K562 (cell line): ENCODE results near the gene TMEM14C. TPM values are rescaled to one million over a fixed set of nuclear protein-coding genes. Genes with fewer than 3 reads are reported as not detected.
A peak's percentile ranks its signal among the peaks of the same experiment; 100 is the strongest.

Experiments
- CBX2 ChIP-seq: fragments of 200-600 bp; sonication (generic); IDR thresholded peaks from one replicate; pipeline ENCODE4 v1.6.1; 2012; ENCODE audit warnings: mild to moderate bottlenecking, low read length, inconsistent platforms; ENCODE audit not compliant: insufficient read depth, poor library complexity, severe bottlenecking
- DMBX1 ChIP-seq: fragments of 250-450 bp; sonication (Bioruptor Pico); IDR thresholded peaks from 2 replicates; pipeline ENCODE4 v1.8.0; 2022; ENCODE audit warnings: inconsistent platforms, mild to moderate bottlenecking, moderate library complexity, borderline replicate concordance
- LARP7 ChIP-seq: fragments of 450-650 bp; IDR thresholded peaks from 2 replicates; pipeline ENCODE4 v1.6.1; 2016
- NCOA4 ChIP-seq: fragments of 450-650 bp; IDR thresholded peaks from 2 replicates; pipeline ENCODE4 v1.6.1; 2018; ENCODE audit warnings: mild to moderate bottlenecking; ENCODE audit not compliant: partially characterized antibody
- NFATC3 ChIP-seq: fragments of 450-650 bp; IDR thresholded peaks from 2 replicates; pipeline ENCODE4 v1.6.1; 2017; ENCODE audit warnings: mild to moderate bottlenecking
- NFRKB ChIP-seq: fragments of 450-650 bp; IDR thresholded peaks from 2 replicates; pipeline ENCODE4 v1.6.1; 2016; ENCODE audit warnings: low read depth
- POLR2AphosphoS5 ChIP-seq: IDR thresholded peaks from 2 replicates; pipeline ENCODE4 v1.6.1; 2011; ENCODE audit warnings: mild to moderate bottlenecking, low read depth, low read length, moderate library complexity; ENCODE audit not compliant: control insufficient read depth, insufficient read depth
- RAD51 ChIP-seq: fragments of 450-650 bp; IDR thresholded peaks from 2 replicates; pipeline ENCODE4 v1.7.1; 2016; ENCODE audit warnings: low read depth, mild to moderate bottlenecking, borderline replicate concordance
- SMC3 ChIP-seq: conservative IDR thresholded peaks from 2 replicates; pipeline ENCODE4 v1.6.1; 2011; ENCODE audit warnings: low read depth, low read length, improper control_type of control experiment; ENCODE audit not compliant: insufficient read depth
- SPI1 ChIP-seq: IDR thresholded peaks from 2 replicates; pipeline ENCODE4 v1.6.1; 2011; ENCODE audit warnings: low read depth, low read length, control low read depth, borderline replicate concordance
- THRAP3 ChIP-seq: fragments of 450-650 bp; IDR thresholded peaks from 2 replicates; pipeline ENCODE4 v1.6.1; 2016; ENCODE audit warnings: mild to moderate bottlenecking, inconsistent platforms, borderline replicate concordance
- ZC3H11A ChIP-seq: IDR thresholded peaks from 2 replicates; pipeline ENCODE4 v1.6.1; 2012; ENCODE audit warnings: low read depth, low read length, improper control_type of control experiment
- ZNF24 ChIP-seq: fragments of 450-650 bp; IDR thresholded peaks from 2 replicates; pipeline ENCODE4 v1.6.1; 2016
- ZNF507 ChIP-seq: conservative IDR thresholded peaks from 2 replicates; pipeline ENCODE4 v1.6.1; 2017; ENCODE audit warnings: missing genetic modification characterization, missing compliant biosample characterization
- ZNF766 ChIP-seq: fragments of 200-800 bp; sonication (Bioruptor generic); conservative IDR thresholded peaks from 2 replicates; pipeline ENCODE4 v1.6.1; 2016; ENCODE audit warnings: missing genetic modification characterization, missing compliant biosample characterization
- polyA plus RNA-seq, 8 experiments: library from polyadenylated mRNA; depleted of rRNA in 4 of 8; stranded (reverse) in 5 of 8; unstranded in 3 of 8; fragments of >200 nt; fragmentation: Nextera tagmentation in 2 of 8; fragmentation: Illumina TruSeq in 1 of 8; extraction: Ambion mirVana in 2 of 8; extraction: Trizol in 1 of 8; gene quantifications; 2 replicates each; pipeline versions ENCODE4 v1.2.1 to v1.2.3, GENCODE V29; 2011 to 2014; ENCODE audit warnings: inconsistent platforms in 1 of 8, missing spikeins in 1 of 8
- total RNA-seq, 7 experiments: library from RNA; depleted of rRNA in 6 of 7; stranded (reverse); fragments of >200 nt in 6 of 7; fragmentation: Illumina TruSeq in 2 of 7; extraction: Trizol in 2 of 7; gene quantifications; 2 replicates each; pipeline versions ENCODE4 v1.2.1 to v1.2.3, GENCODE V29; 2011 to 2021; ENCODE audit warnings: low replicate concordance in 1 of 7
- TF ChIP-seq, protein P1 (sequence below): sonication (generic); formaldehyde crosslinking; IDR thresholded peaks from 2 replicates; pipeline ENCODE4 v1.8.1; 2023; ENCODE audit warnings: missing genetic modification reagents, mild to moderate bottlenecking, borderline replicate concordance
- TF ChIP-seq, protein P2 (sequence below): fragments of 450-650 bp; formaldehyde crosslinking; IDR thresholded peaks from 2 replicates; pipeline ENCODE4 v1.4.0; 2020; ENCODE audit warnings: mild to moderate bottlenecking, moderate library complexity
- TF ChIP-seq, protein P3 (sequence below): sonication (generic); formaldehyde crosslinking; IDR thresholded peaks from 2 replicates; pipeline ENCODE4 v1.8.0; 2022; ENCODE audit warnings: mild to moderate bottlenecking, low read depth, missing genetic modification reagents
- TF ChIP-seq, protein P4 (sequence below): fragments of 250-450 bp; sonication (Bioruptor Pico); IDR thresholded peaks from 2 replicates; pipeline ENCODE4 v1.5.0; 2020; ENCODE audit warnings: mild to moderate bottlenecking

TMEM14C gene
- total and polyA plus RNA-seq, 9 of the 15 experiments (the other 6 are each of a cell fraction or from before 2014, with no cell fraction given) = 151 to 496 (median 263) TPM

DNA sequence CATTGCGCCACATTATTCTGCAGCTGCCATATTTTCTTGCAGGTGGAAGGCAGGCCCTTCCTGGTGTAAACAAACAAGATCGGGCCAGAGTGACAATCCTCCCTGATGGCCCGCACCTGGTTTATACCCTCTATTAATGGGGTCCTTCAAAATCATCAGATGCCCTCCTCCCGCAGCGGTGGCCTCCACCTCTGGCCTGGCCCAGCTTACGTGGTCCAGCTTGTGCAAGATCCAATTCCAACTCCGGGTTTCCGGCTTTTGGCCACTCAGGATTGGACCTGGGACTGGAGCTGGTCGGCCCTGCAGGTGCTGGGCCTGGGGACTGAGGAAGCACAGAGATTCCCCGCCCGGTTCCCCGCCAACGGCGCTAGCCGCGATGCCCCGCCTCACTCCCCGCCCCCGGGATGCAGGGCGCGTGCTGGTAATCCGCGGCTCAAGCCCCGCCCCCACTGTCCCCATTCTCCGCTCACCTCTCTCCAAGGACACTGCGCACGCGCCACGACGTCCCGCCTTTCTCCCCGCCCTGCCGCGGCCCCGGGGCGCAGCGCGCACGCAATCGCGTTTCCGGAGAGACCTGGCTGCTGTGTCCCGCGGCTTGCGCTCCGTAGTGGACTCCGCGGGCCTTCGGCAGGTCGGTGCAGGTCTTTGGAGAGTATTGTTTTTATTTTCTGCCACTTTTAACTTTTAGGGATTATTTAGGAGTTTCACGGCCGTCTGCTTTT is 24.5 kb downstream of the TMEM14C start, which contains the start of gene TMEM14B (continued):
- TF ChIP-seq, protein P1, sequence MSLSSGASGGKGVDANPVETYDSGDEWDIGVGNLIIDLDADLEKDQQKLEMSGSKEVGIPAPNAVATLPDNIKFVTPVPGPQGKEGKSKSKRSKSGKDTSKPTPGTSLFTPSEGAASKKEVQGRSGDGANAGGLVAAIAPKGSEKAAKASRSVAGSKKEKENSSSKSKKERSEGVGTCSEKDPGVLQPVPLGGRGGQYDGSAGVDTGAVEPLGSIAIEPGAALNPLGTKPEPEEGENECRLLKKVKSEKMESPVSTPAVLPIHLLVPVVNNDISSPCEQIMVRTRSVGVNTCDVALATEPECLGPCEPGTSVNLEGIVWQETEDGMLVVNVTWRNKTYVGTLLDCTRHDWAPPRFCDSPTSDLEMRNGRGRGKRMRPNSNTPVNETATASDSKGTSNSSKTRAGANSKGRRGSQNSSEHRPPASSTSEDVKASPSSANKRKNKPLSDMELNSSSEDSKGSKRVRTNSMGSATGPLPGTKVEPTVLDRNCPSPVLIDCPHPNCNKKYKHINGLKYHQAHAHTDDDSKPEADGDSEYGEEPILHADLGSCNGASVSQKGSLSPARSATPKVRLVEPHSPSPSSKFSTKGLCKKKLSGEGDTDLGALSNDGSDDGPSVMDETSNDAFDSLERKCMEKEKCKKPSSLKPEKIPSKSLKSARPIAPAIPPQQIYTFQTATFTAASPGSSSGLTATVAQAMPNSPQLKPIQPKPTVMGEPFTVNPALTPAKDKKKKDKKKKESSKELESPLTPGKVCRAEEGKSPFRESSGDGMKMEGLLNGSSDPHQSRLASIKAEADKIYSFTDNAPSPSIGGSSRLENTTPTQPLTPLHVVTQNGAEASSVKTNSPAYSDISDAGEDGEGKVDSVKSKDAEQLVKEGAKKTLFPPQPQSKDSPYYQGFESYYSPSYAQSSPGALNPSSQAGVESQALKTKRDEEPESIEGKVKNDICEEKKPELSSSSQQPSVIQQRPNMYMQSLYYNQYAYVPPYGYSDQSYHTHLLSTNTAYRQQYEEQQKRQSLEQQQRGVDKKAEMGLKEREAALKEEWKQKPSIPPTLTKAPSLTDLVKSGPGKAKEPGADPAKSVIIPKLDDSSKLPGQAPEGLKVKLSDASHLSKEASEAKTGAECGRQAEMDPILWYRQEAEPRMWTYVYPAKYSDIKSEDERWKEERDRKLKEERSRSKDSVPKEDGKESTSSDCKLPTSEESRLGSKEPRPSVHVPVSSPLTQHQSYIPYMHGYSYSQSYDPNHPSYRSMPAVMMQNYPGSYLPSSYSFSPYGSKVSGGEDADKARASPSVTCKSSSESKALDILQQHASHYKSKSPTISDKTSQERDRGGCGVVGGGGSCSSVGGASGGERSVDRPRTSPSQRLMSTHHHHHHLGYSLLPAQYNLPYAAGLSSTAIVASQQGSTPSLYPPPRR (CRISPR knock-in tag) = no peak; the same call in 1 of the 2 replicates
- TF ChIP-seq ZNF766 (CRISPR knock-in tag) (no peak), NFATC3 (no peak), ZNF507 (tag) (no peak), SPI1 (no peak), DMBX1 (CRISPR knock-in tag) (peak; percentile 33; the same call in 1 of the 2 replicates), SMC3 (0 out of 2 replicates have a peak, but pooled peaks have one; percentile 2), NFRKB (0 out of 2 replicates have a peak, but pooled peaks have one; percentile 15), POLR2AphosphoS5 (peak; percentile 89), ZNF24 (no peak; the same call in 1 of the 2 replicates), LARP7 (no peak), CBX2 (no peak), ZC3H11A (no peak), THRAP3 (no peak), NCOA4 (no peak), RAD51 (peak; percentile 36; the same call in 1 of the 2 replicates)
- TF ChIP-seq, protein P2, sequence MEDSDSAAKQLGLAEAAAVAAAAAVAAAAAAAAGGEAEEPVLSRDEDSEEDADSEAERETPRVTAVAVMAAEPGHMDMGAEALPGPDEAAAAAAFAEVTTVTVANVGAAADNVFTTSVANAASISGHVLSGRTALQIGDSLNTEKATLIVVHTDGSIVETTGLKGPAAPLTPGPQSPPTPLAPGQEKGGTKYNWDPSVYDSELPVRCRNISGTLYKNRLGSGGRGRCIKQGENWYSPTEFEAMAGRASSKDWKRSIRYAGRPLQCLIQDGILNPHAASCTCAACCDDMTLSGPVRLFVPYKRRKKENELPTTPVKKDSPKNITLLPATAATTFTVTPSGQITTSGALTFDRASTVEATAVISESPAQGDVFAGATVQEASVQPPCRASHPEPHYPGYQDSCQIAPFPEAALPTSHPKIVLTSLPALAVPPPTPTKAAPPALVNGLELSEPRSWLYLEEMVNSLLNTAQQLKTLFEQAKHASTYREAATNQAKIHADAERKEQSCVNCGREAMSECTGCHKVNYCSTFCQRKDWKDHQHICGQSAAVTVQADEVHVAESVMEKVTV (CRISPR knock-in tag) = 0 out of 2 replicates have a peak, but pooled peaks have one; percentile 39
- TF ChIP-seq, protein P3, sequence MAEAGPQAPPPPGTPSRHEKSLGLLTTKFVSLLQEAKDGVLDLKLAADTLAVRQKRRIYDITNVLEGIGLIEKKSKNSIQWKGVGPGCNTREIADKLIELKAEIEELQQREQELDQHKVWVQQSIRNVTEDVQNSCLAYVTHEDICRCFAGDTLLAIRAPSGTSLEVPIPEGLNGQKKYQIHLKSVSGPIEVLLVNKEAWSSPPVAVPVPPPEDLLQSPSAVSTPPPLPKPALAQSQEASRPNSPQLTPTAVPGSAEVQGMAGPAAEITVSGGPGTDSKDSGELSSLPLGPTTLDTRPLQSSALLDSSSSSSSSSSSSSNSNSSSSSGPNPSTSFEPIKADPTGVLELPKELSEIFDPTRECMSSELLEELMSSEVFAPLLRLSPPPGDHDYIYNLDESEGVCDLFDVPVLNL = peak; percentile 76; the same call in 1 of the 2 replicates
- TF ChIP-seq, protein P4, sequence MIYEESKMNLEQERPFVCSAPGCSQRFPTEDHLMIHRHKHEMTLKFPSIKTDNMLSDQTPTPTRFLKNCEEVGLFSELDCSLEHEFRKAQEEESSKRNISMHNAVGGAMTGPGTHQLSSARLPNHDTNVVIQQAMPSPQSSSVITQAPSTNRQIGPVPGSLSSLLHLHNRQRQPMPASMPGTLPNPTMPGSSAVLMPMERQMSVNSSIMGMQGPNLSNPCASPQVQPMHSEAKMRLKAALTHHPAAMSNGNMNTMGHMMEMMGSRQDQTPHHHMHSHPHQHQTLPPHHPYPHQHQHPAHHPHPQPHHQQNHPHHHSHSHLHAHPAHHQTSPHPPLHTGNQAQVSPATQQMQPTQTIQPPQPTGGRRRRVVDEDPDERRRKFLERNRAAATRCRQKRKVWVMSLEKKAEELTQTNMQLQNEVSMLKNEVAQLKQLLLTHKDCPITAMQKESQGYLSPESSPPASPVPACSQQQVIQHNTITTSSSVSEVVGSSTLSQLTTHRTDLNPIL = no peak
